ENCODE data around the gene SLCO2B1.

The SLCO2B1 gene

DNA sequence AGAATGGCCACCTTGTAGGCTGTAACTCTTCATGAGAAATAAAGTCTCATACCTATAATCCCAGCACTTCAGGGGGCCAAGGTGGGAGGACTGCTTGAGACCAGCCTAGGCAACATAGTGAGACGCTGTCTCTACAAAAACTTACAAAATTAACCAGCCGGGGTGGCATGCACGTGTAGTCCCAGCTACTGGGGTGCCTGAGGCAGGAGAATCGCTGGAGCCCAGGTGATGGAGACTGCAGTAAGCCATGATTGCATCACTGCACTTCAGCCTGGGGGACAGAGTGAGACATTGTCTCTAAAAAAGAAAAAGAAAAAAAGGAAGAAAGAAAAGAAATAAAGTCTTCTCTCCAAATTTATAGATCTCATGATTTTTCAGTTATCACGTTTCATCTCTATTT, 4.2 kb upstream of the SLCO2B1 start:
- TF ChIP-seq ZBTB17 (tag by site-specific recombination; IDR thresholded peaks at IDR 0.05): no peak
- no peak for TF ChIP-seq ZNF138 (tag by site-specific recombination; IDR thresholded peaks at IDR 0.05; ENCODE audit: borderline replicate concordance)
- TF ChIP-seq ZNF214 (tag by site-specific recombination; IDR thresholded peaks at IDR 0.05; ENCODE audit: borderline replicate concordance): no peak
- TF ChIP-seq, protein P1, sequence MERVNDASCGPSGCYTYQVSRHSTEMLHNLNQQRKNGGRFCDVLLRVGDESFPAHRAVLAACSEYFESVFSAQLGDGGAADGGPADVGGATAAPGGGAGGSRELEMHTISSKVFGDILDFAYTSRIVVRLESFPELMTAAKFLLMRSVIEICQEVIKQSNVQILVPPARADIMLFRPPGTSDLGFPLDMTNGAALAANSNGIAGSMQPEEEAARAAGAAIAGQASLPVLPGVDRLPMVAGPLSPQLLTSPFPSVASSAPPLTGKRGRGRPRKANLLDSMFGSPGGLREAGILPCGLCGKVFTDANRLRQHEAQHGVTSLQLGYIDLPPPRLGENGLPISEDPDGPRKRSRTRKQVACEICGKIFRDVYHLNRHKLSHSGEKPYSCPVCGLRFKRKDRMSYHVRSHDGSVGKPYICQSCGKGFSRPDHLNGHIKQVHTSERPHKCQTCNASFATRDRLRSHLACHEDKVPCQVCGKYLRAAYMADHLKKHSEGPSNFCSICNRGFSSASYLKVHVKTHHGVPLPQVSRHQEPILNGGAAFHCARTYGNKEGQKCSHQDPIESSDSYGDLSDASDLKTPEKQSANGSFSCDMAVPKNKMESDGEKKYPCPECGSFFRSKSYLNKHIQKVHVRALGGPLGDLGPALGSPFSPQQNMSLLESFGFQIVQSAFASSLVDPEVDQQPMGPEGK (tag by site-specific recombination; IDR thresholded peaks at IDR 0.05): no peak
- TF ChIP-seq ZNF791 (tag by site-specific recombination; IDR thresholded peaks at IDR 0.05): no peak
- TF ChIP-seq, protein P2, sequence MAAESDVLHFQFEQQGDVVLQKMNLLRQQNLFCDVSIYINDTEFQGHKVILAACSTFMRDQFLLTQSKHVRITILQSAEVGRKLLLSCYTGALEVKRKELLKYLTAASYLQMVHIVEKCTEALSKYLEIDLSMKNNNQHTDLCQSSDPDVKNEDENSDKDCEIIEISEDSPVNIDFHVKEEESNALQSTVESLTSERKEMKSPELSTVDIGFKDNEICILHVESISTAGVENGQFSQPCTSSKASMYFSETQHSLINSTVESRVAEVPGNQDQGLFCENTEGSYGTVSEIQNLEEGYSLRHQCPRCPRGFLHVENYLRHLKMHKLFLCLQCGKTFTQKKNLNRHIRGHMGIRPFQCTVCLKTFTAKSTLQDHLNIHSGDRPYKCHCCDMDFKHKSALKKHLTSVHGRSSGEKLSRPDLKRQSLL (tag by site-specific recombination; IDR thresholded peaks at IDR 0.05): no peak
- no peak for TF ChIP-seq ZNF585B (tag by site-specific recombination; IDR thresholded peaks at IDR 0.05)
- TF ChIP-seq, protein P3, sequence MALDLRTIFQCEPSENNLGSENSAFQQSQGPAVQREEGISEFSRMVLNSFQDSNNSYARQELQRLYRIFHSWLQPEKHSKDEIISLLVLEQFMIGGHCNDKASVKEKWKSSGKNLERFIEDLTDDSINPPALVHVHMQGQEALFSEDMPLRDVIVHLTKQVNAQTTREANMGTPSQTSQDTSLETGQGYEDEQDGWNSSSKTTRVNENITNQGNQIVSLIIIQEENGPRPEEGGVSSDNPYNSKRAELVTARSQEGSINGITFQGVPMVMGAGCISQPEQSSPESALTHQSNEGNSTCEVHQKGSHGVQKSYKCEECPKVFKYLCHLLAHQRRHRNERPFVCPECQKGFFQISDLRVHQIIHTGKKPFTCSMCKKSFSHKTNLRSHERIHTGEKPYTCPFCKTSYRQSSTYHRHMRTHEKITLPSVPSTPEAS (tag by site-specific recombination; IDR thresholded peaks at IDR 0.05): no peak
- CTCF ChIA-PET: interaction anchor here (0.6 to 12.3 kb wide), 9 partner anchors 10 to 363 kb away, joined by 3 to 298 read pairs (median 4); no protein-coding TSS in a partner anchor

DNA sequence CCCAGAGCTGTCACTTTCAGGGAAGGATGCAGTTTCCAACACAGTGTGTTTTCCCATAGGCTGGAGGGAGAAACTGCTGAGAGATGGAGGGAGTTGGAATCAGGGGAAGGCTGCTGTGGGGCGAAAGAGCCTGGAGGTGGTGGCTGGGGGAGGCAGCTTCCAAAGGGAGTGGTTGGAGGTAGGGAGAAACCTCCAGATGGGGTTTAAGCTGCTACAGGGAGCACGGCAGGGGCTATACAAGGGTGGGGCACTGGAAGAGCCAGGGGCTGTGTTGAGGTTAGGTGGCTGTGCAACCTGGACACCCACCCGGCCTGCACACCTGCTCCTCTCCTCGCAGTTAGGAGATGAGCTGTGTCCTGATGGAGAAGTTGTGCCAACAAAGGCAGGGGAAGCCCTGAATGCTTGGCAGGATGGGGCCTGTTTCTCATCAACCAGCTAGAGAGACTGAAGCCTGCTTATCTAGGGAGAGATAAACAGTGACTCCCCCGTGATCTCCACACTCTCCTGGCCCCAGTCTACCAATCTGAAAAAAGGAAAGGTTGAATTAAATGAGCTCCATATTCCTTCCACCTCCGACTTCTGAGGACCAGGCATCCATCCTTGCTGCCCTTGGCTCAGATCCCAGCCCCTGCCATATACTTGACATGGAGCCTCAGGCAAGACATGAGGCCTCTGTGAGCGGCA, 3.6 kb upstream of the SLCO2B1 start:
- CTCF ChIA-PET: interaction anchor here (0.6 to 12.3 kb wide), 8 partner anchors 9 to 362 kb away, joined by 3 to 298 read pairs (median 4); no protein-coding TSS in a partner anchor
- H3K4me3 ChIP-seq (ENCODE audit: low read depth, low read length): no peak overlapping the region
- H3K36me3 ChIP-seq (ENCODE audit: control insufficient read depth in 2 of 2, insufficient read depth in 1 of 2, low read length in 2 of 2): no peaks in the 10 kb centered on the region
- no peaks in the 10 kb centered on the region for H3K4me1 ChIP-seq (ENCODE audit: control insufficient read depth, insufficient read depth, low read length)
- H3K9me3 ChIP-seq (ENCODE audit: control insufficient read depth, insufficient read depth, low read depth, low read length): no peaks in the 10 kb centered on the region
- TF ChIP-seq, protein P4, sequence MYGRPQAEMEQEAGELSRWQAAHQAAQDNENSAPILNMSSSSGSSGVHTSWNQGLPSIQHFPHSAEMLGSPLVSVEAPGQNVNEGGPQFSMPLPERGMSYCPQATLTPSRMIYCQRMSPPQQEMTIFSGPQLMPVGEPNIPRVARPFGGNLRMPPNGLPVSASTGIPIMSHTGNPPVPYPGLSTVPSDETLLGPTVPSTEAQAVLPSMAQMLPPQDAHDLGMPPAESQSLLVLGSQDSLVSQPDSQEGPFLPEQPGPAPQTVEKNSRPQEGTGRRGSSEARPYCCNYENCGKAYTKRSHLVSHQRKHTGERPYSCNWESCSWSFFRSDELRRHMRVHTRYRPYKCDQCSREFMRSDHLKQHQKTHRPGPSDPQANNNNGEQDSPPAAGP (tag by site-specific recombination; IDR thresholded peaks at IDR 0.05): no peak
- TF ChIP-seq ZXDB (tag by site-specific recombination; IDR thresholded peaks at IDR 0.05) (no peak), ZNF777 (tag by site-specific recombination; IDR thresholded peaks at IDR 0.05; ENCODE audit: borderline replicate concordance) (no peak), RBAK (tag by site-specific recombination; IDR thresholded peaks at IDR 0.05) (no peak), ZNF571 (tag by site-specific recombination; IDR thresholded peaks at IDR 0.05) (no peak)
- TF ChIP-seq, protein P5, sequence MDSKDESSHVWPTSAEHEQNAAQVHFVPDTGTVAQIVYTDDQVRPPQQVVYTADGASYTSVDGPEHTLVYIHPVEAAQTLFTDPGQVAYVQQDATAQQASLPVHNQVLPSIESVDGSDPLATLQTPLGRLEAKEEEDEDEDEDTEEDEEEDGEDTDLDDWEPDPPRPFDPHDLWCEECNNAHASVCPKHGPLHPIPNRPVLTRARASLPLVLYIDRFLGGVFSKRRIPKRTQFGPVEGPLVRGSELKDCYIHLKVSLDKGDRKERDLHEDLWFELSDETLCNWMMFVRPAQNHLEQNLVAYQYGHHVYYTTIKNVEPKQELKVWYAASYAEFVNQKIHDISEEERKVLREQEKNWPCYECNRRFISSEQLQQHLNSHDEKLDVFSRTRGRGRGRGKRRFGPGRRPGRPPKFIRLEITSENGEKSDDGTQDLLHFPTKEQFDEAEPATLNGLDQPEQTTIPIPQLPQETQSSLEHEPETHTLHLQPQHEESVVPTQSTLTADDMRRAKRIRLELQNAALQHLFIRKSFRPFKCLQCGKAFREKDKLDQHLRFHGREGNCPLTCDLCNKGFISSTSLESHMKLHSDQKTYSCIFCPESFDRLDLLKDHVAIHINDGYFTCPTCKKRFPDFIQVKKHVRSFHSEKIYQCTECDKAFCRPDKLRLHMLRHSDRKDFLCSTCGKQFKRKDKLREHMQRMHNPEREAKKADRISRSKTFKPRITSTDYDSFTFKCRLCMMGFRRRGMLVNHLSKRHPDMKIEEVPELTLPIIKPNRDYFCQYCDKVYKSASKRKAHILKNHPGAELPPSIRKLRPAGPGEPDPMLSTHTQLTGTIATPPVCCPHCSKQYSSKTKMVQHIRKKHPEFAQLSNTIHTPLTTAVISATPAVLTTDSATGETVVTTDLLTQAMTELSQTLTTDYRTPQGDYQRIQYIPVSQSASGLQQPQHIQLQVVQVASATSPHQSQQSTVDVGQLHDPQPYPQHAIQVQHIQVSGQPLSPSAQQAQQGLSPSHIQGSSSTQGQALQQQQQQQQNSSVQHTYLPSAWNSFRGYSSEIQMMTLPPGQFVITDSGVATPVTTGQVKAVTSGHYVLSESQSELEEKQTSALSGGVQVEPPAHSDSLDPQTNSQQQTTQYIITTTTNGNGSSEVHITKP (tag by site-specific recombination; IDR thresholded peaks at IDR 0.05): no peak
- no peak overlapping the region for H3K27ac ChIP-seq (ENCODE audit: extremely low read depth, low read depth, low read length)
- POLR2A ChIA-PET: no interaction called here

More for the DNA sequence above, 4.2 kb upstream of the SLCO2B1 start:
- POLR2A ChIA-PET: no interaction called here
- Histone ChIP-seq H3K4me1 (ENCODE audit: control insufficient read depth, insufficient read depth, low read length) (no peaks in the 10 kb centered on the region), H3K27ac (ENCODE audit: extremely low read depth, low read depth, low read length) (no peak overlapping the region), H3K36me3 (ENCODE audit: control insufficient read depth in 2 of 2, insufficient read depth in 1 of 2, low read length in 2 of 2) (no peaks in the 10 kb centered on the region), H3K4me3 (ENCODE audit: low read depth, low read length) (no peak overlapping the region), H3K9me3 (ENCODE audit: control insufficient read depth, insufficient read depth, low read depth, low read length) (no peaks in the 10 kb centered on the region)

All from HEK293 (cell line).